HepG2 (cell line): ENCODE data around the gene INO80B. TPM values are rescaled to one million over a fixed set of nuclear protein-coding genes. Genes with fewer than 3 reads are reported as not detected.

ENCODE experiments used
- CHD2 ChIP-seq: IDR thresholded peaks from 2 replicates; pipeline ENCODE4 v1.6.1; 2011; ENCODE audit warnings: low read depth, low read length, improper control_type of control experiment
- CSRNP1 ChIP-seq: sonication (generic); formaldehyde crosslinking; IDR thresholded peaks from 2 replicates; pipeline ENCODE4 v1.8.1; 2023; ENCODE audit warnings: mild to moderate bottlenecking, missing genetic modification reagents
- FOXJ3 ChIP-seq: sonication (generic); formaldehyde crosslinking; IDR thresholded peaks from 2 replicates; pipeline ENCODE4 v1.4.0; 2020; ENCODE audit warnings: missing genetic modification reagents, mild to moderate bottlenecking, borderline replicate concordance
- GFI1 ChIP-seq: sonication (generic); formaldehyde crosslinking; IDR thresholded peaks from 2 replicates; pipeline ENCODE4 v1.5.0; 2020; ENCODE audit warnings: missing genetic modification reagents, mild to moderate bottlenecking, borderline replicate concordance
- HNF4G ChIP-seq, 2 experiments: sonication (generic) in 1 of 2; formaldehyde crosslinking in 1 of 2; IDR thresholded peaks; 2 replicates each; pipeline versions ENCODE4 v1.4.0 to v1.6.1; 2011 to 2020; ENCODE audit warnings: borderline replicate concordance in 2 of 2, low read depth in 2 of 2, mild to moderate bottlenecking in 2 of 2, low read length in 1 of 2, missing genetic modification reagents in 1 of 2, moderate library complexity in 1 of 2
- SAFB2 ChIP-seq: sonication (generic); formaldehyde crosslinking; IDR thresholded peaks from 2 replicates; pipeline ENCODE4 v1.5.1; 2020; ENCODE audit warnings: missing genetic modification reagents, low read depth, mild to moderate bottlenecking, borderline replicate concordance
- SOX5 ChIP-seq: IDR thresholded peaks from 2 replicates; pipeline ENCODE4 v1.6.1; 2016; ENCODE audit warnings: borderline replicate concordance
- TOE1 ChIP-seq: sonication (generic); formaldehyde crosslinking; IDR thresholded peaks from 2 replicates; pipeline ENCODE4 v1.4.0; 2020; ENCODE audit warnings: mild to moderate bottlenecking, missing genetic modification reagents
- U2AF2 ChIP-seq: fragments of 200-400 bp; formaldehyde crosslinking; IDR thresholded peaks from 2 replicates; pipeline ENCODE4 v1.6.1; 2017; ENCODE audit warnings: low read depth, mild to moderate bottlenecking, low read length
- WIZ ChIP-seq: sonication (generic); formaldehyde crosslinking; IDR thresholded peaks from 2 replicates; pipeline ENCODE4 v1.5.1; 2020; ENCODE audit warnings: mild to moderate bottlenecking, missing genetic modification reagents
- ZNF232 ChIP-seq: sonication (generic); formaldehyde crosslinking; IDR thresholded peaks from 2 replicates; pipeline ENCODE4 v1.4.0; 2020; ENCODE audit warnings: missing genetic modification reagents, borderline replicate concordance
- ZNF660 ChIP-seq: sonication (generic); formaldehyde crosslinking; IDR thresholded peaks from 2 replicates; pipeline ENCODE4 v1.5.1; 2020; ENCODE audit warnings: mild to moderate bottlenecking, low read depth, missing genetic modification reagents, borderline replicate concordance
- ZNF841 ChIP-seq: sonication (generic); formaldehyde crosslinking; IDR thresholded peaks from 2 replicates; pipeline ENCODE4 v1.8.1; 2023; ENCODE audit warnings: missing genetic modification reagents, borderline replicate concordance
- polyA plus RNA-seq, 8 experiments: library from polyadenylated mRNA; depleted of rRNA in 3 of 8; stranded (reverse) in 7 of 8; unstranded in 1 of 8; fragments of >200 nt; fragmentation: Illumina TruSeq in 4 of 8; extraction: Trizol in 4 of 8; gene quantifications; 2 replicates each; pipeline versions ENCODE4 v1.2.1 to v1.2.3, GENCODE V29; 2011 to 2016; ENCODE audit warnings: low read depth in 4 of 8, missing spikeins in 1 of 8, mixed read lengths in 1 of 8; ENCODE audit not compliant: insufficient read depth in 1 of 8
- total RNA-seq, 5 experiments: library from RNA; depleted of rRNA; stranded (reverse); fragments of >200 nt; fragmentation: Illumina TruSeq; extraction: Trizol; gene quantifications; 2 replicates each; pipeline ENCODE4 v1.2.3, GENCODE V29; 2016; ENCODE audit warnings: low read depth in 1 of 5
- TF ChIP-seq, protein P1 (sequence below): IDR thresholded peaks from 2 replicates; pipeline ENCODE4 v1.6.1; 2016; ENCODE audit warnings: low read depth
- TF ChIP-seq, protein P2 (sequence below): IDR thresholded peaks from 2 replicates; pipeline ENCODE4 v1.6.1; 2016; ENCODE audit warnings: mild to moderate bottlenecking
- TF ChIP-seq, protein P3 (sequence below): sonication (generic); formaldehyde crosslinking; IDR thresholded peaks from 2 replicates; pipeline ENCODE4 v1.4.0; 2020; ENCODE audit warnings: missing genetic modification reagents
- TF ChIP-seq, protein P4 (sequence below): sonication (generic); formaldehyde crosslinking; IDR thresholded peaks from 2 replicates; pipeline ENCODE4 v1.4.0; 2020; ENCODE audit warnings: missing genetic modification reagents; ENCODE audit errors: not compliant biosample characterization

The INO80B gene
- total and polyA plus RNA-seq, 2 of the 13 experiments (the other 11 are each of a cell fraction or from before 2014, with no cell fraction given), result 6.2 to 14.5 TPM

- TF ChIP-seq ZNF841 (CRISPR knock-in tag) (no peak), ZNF232 (CRISPR knock-in tag) (no peak), SAFB2 (CRISPR knock-in tag) (no peak), TOE1 (CRISPR knock-in tag) (no peak), ZNF660 (CRISPR knock-in tag) (no peak), GFI1 (CRISPR knock-in tag) (no peak; the same call in 1 of the 2 replicates), WIZ (CRISPR knock-in tag) (no peak), CSRNP1 (CRISPR knock-in tag) (no peak), SOX5 (CRISPR knock-in tag) (peak; percentile 39), U2AF2 (no peak), HNF4G (IDR thresholded peaks at IDR 0.05; ENCODE audit: borderline replicate concordance, low read depth, low read length) (peak; percentile 49; the same call in 1 of the 2 replicates), HNF4G (CRISPR knock-in tag; IDR thresholded peaks at IDR 0.05; ENCODE audit: borderline replicate concordance, low read depth) (0 out of 2 replicates have a peak, but pooled peaks have one; percentile 14), FOXJ3 (no peak), CHD2 (no peak)
- TF ChIP-seq, protein P1, sequence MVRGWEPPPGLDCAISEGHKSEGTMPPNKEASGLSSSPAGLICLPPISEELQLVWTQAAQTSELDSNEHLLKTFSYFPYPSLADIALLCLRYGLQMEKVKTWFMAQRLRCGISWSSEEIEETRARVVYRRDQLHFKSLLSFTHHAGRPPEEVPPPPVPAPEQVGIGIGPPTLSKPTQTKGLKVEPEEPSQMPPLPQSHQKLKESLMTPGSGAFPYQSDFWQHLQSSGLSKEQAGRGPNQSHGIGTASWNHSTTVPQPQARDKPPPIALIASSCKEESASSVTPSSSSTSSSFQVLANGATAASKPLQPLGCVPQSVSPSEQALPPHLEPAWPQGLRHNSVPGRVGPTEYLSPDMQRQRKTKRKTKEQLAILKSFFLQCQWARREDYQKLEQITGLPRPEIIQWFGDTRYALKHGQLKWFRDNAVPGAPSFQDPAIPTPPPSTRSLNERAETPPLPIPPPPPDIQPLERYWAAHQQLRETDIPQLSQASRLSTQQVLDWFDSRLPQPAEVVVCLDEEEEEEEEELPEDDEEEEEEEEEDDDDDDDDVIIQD (CRISPR knock-in tag), result no peak
- TF ChIP-seq, protein P2, sequence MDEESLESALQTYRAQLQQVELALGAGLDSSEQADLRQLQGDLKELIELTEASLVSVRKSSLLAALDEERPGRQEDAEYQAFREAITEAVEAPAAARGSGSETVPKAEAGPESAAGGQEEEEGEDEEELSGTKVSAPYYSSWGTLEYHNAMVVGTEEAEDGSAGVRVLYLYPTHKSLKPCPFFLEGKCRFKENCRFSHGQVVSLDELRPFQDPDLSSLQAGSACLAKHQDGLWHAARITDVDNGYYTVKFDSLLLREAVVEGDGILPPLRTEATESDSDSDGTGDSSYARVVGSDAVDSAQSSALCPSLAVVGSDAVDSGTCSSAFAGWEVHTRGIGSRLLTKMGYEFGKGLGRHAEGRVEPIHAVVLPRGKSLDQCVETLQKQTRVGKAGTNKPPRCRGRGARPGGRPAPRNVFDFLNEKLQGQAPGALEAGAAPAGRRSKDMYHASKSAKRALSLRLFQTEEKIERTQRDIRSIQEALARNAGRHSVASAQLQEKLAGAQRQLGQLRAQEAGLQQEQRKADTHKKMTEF (CRISPR knock-in tag), result no peak; the same call in 1 of the 2 replicates
- TF ChIP-seq, protein P3, sequence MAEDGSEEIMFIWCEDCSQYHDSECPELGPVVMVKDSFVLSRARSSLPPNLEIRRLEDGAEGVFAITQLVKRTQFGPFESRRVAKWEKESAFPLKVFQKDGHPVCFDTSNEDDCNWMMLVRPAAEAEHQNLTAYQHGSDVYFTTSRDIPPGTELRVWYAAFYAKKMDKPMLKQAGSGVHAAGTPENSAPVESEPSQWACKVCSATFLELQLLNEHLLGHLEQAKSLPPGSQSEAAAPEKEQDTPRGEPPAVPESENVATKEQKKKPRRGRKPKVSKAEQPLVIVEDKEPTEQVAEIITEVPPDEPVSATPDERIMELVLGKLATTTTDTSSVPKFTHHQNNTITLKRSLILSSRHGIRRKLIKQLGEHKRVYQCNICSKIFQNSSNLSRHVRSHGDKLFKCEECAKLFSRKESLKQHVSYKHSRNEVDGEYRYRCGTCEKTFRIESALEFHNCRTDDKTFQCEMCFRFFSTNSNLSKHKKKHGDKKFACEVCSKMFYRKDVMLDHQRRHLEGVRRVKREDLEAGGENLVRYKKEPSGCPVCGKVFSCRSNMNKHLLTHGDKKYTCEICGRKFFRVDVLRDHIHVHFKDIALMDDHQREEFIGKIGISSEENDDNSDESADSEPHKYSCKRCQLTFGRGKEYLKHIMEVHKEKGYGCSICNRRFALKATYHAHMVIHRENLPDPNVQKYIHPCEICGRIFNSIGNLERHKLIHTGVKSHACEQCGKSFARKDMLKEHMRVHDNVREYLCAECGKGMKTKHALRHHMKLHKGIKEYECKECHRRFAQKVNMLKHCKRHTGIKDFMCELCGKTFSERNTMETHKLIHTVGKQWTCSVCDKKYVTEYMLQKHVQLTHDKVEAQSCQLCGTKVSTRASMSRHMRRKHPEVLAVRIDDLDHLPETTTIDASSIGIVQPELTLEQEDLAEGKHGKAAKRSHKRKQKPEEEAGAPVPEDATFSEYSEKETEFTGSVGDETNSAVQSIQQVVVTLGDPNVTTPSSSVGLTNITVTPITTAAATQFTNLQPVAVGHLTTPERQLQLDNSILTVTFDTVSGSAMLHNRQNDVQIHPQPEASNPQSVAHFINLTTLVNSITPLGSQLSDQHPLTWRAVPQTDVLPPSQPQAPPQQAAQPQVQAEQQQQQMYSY, result no peak
- TF ChIP-seq, protein P4, sequence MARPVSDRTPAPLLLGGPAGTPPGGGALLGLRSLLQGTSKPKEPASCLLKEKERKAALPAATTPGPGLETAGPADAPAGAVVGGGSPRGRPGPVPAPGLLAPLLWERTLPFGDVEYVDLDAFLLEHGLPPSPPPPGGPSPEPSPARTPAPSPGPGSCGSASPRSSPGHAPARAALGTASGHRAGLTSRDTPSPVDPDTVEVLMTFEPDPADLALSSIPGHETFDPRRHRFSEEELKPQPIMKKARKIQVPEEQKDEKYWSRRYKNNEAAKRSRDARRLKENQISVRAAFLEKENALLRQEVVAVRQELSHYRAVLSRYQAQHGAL (CRISPR knock-in tag), result no peak
Observed at GRCh38 chr2:74413001-74413698, 41.7 kb upstream of the INO80B start (continued).
